Stimulated activated CD8-positive, alpha-beta memory T cell treated with anti-CD3 and anti-CD28 coated beads, Interleukin-15, amount 100 ng/mL, for 4 hours (primary cell): Measurements from ENCODE around the gene CASP9.
"Not testable (repeated sequence)": the region's sequence is repeated elsewhere in the genome, so short reads cannot be mapped to it uniquely, and the experiment has no call there.

Source experiments
- DNase-seq, 2 donors: peaks; one replicate each; pipeline ENCODE4 v3.0.0-alpha.2; 2020; ENCODE audit warnings: low read depth in 2 of 2

The CASP9 gene

DNA sequence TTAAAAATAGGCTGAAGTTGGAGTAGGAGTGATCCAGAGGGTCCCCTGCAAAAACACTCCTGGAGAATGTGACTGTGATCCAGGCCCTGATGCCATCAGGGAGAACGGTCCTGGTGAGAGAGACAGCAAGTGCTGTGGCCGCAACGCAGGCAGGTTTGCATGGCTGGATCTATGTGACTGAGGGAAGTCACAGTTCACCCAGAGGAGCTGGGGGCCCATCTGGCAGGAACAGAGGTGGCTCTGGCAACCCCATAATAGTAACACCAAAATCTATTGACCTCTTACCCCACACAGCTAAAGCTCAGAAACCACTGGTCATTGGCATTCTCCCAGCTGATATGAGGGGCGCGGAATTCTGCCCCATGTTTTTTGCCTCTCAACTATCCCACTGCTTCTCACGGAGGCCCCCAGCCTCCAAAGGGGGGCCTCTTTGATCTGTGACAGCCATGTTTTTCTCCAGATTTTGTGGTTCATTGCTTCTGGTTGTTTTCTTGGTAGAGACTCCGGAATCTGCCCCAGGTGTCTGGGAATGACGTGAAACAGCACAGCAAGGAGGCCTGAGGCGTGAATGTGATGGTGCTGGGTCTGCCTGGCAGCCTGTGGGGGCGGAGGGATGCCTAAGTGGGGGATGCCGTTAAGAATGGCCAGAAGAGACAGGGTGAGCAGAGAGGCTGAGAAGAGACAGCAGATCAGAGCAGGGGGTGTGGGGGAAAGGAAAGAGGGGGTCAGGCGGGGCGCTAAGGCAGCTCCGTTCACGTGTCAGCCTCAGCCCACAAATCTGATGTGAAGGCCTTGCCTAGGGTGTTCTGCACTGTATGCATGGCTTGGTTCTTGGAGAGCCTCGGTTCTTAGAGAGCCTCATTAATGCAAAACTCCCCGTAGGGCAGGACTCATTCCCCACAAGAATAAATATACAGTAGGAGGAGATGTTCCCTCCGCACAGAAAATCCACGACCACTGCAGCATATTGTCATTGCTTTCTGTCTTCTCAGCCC lies 23.5 kb downstream of the CASP9 start:
- no peak for DNase-seq

- DNase-seq = no peak
Observed at GRCh38 chr1:15493869-15494390, 30.1 kb downstream of the CASP9 start.

DNA sequence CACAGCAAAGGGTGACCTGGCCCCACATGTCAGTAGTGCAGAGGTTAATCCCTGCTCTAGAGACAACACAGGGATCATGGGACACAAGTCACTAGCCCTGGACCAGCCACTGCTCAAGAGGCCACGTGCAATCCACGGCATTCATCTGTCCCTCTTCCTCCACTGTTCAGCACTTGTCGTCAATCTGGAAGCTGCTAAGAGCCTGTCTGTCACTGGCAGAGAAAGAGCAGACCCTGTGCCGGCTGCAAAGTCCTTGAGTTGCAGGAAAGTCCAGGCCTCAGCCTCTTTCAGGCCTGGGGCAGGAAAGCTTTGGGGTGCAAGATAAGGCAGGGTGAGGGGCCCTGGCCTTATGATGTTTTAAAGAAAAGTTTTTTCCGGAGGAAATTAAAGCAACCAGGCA lies 31.4 kb downstream of the CASP9 start:
- no peak for DNase-seq

- not testable (repeated sequence) for DNase-seq
Observed at GRCh38 chr1:15491010-15491409, 33.0 kb downstream of the CASP9 start.

- no peak for DNase-seq
Observed at GRCh38 chr1:15489052-15489736, 34.8 kb downstream of the CASP9 start.

GRCh38 chr1:15488371-15488770 lies 35.6 kb downstream of the CASP9 start:
- no peak for DNase-seq

- DNase-seq = not testable (repeated sequence)
Observed at GRCh38 chr1:15486844-15487610, 37.0 kb downstream of the CASP9 start.

DNA sequence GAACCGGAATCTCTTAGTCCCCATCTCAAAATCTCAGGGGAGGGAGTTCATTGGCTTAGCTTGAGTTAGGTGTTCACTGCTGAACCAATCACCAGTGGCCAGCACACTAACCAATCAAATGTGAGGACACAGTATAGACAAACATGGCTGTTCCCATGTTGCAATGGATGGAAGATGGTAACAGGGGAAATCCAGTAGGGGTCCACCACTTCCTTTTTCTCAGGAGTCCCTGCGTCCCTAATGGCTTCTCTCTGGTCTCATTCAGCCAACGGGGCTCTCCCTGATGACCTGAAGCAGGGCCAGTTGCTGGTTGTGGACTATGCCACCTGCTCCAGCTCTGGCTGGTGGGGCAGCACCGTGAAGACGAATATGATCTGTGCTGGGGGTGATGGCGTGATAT lies 38.4 kb downstream of the CASP9 start:
- DNase-seq = no peak

DNA sequence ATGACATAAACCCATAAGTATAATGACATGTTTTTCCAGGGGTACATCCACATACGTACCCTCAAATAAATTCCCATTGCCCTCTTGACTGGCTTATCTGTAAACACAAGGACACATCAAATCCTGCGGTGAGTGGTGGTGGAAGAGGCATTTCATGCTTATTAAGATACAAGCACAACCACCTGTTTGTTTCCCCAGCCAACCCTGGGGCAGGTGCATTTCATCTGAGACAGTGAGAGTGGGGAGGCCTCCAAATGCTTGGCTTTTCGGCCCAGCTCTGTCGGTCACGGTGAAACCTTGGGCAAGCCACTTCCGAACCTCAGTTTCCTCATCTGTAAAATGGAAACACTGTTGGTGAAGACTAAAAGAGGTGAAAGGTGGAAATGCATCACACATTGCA lies 39.6 kb downstream of the CASP9 start:
- not testable (repeated sequence) for DNase-seq

DNA sequence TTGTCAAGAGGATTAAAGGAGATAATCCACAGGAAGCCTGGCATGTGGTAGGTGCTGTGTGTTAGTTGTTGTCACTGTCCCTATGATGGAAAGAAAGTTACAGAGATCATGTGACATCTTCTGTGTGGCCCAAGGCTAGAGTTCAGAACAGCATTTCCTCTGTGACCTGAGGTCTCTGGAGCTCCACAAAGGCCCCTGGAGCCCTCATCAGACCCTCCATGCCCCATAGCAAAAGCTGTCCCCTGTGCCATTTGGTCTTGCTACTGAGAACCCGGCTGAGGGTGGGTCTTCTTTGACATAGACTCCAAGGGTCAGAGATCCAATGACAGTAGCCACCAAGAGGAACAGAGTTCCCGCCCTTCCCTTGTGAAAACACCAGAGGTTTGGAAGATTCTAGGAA lies 40.0 kb downstream of the CASP9 start:
- no peak for DNase-seq

GRCh38 chr1:15482983-15483543 lies 41.0 kb downstream of the CASP9 start:
- not testable (repeated sequence) for DNase-seq

DNA sequence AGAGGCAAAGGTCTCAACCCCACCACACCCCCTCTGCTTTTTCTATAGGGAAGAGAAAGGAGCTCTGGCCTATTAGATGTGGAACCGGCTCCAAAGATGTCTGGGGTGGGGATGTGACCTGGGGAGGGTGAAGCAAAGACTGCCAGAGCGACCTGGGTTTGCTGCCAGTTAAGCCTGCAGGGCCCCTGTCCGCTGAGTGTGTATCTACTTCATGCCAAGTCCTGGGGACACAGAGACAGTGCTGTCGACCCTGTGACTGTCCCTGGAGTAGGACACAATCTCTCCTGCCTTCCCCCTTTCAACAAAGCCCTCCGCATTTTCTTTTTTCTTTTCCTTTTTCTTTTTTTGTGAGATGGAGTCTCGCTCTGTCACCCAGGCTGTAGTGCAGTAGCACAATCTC lies 41.6 kb downstream of the CASP9 start:
- not testable (repeated sequence) for DNase-seq

DNA sequence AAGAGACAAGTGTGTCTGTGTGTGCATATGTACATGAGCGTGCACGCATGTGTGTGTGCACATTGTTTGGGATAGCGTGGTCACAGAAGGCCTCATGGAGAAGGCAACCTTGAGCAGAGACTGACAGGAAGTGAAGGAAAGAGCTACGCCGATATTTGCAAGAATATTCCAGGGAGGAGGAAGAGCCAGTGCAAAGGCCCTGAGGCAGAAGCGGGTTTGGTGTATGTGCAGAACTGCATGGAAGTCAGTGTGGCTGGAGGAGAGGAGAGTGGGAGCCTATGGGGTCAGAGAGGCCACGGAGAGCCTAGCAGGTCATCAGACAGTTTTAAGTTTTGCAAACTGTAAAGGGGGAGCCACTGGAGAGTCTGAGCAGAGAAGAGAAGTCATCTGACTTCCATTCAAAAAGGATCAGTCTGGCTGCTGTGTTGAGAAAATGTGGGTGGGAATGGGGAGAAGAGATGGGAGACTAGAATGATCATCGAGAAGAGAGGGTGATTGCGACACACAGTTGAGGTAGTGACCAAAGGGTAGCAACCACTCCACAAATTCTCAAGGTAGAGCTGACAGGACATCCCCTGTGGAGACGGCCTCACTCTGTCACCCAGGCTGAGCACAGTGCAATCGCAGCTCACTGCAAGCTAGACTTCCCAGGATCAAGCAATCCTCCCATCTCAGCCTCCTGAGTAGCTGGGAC lies 44.2 kb downstream of the CASP9 start:
- DNase-seq = no peak

GRCh38 chr1:15477646-15478212 lies 46.3 kb downstream of the CASP9 start:
- DNase-seq = no peak

DNA sequence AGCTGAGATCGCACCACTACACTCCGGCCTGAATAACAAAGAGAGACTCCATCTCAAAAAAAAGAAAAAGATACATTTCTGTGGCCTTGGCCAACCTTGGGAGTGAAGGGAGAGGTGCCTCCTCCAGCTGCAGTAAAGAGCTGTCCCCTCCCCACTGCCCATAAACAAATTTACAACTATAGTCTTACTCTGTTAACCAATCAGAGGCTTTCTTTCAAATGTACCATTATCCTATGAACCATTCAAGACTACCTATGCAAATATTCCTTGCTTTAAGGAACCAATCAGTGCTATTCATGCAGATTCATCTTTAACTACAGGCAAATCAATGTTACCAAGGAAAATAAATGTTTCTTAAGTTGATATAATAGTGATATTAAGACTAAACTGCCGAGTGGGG lies 47.1 kb downstream of the CASP9 start:
- DNase-seq = no peak

DNA sequence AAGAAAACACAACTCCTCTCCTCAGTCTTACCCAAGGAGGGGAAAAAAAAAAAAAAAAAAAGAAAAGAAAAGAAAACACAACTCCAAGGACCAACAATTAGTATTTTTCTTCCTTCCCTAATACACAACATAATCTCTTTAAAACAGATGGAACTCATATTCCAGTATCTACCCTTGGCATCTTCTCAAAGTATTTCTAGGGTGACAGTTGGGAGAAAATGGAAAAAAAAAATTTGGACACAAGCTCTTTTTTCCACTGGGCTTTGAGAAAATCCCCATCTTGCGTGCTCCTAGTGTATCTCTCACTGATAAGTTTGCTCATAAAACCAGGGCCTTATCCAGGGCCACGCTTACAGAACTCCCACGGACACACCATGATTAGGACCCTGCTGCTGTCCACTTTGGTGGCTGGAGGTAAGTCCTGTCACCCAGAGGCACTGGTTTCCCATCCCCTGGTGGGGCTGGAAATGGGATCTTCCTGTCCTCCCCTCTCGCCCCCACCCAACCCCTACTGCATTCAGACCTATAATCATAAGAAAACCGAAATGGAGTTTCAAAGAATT lies 48.2 kb downstream of the CASP9 start, which contains the start of gene CELA2B:
Gene CELA2B (plus strand): TSS at position 353 of the 563 bp plus-strand sequence. CDS start 22 bp downstream, at position 375.
- no peak for DNase-seq

GRCh38 chr1:15472587-15472986 lies 51.4 kb downstream of the CASP9 start:
- DNase-seq = no peak

- not testable (repeated sequence) for DNase-seq
Observed at GRCh38 chr1:15471723-15472122, 52.3 kb downstream of the CASP9 start.

GRCh38 chr1:15471067-15471466 lies 52.9 kb downstream of the CASP9 start:
- DNase-seq = not testable (repeated sequence)
